ENCODE results near the gene SH3BP5L. TPM values are rescaled to one million over a fixed set of nuclear protein-coding genes. Genes with fewer than 3 reads are reported as not detected.

The SH3BP5L gene
- total and polyA plus RNA-seq, 2 experiments from 2014 or later = 6.5 to 17.2 TPM

DNA sequence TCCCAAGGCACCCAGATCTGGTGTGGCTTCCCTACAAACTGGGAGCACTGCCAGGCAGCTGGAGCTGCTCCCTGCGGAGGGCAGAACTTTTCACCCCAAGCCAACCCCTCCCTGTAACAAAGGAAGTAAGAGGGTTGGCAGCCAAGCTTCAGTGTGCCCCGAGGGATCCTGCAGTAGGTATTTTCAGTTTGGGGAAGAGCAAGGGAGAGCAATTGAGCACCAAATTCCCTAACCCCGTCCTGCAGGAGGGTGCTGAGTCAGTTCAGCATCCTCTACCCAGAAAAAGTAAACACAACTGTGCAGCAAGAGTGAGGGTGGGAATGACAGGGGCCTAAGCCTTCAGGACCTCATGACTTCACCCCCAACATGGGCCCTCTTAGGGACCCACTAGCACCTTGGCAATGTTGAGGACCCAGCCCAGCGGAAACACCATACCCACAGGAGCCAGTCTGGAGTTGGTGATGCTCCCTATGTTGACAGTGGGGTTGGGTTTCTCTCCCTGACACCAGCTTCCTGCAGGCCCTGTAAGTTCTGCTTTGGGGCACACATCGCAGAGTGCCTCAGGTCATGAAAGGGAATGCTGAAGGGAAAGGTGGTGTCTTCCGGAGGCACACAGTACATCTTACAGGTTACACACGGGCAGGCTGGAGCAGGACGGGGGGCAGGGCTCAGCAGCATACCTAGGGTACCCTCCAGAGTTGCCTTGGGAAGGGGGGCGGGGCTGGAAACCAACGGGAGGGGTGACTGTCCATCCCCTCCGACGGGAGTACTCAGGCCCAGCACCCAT is 14.8 kb downstream of the SH3BP5L start:
- Histone ChIP-seq H3K27me3 (no peaks in the 10 kb centered on the region), H3K79me2 (no peaks in the 10 kb centered on the region), H3K4me3 (no peak overlapping the region), H4K20me1 (ENCODE audit: insufficient read depth, poor library complexity, severe bottlenecking) (no peaks in the 10 kb centered on the region), H3K36me3 (replicated peaks; ENCODE audit: insufficient read depth, low read depth) (no peaks in the 10 kb centered on the region), H3K4me1 (ENCODE audit: insufficient read depth) (no peaks in the 10 kb centered on the region), H3K9me2 (replicated peaks; ENCODE audit: insufficient read depth) (no peaks in the 10 kb centered on the region), H2AFZ (no peak overlapping the region), H3K4me2 (no peak overlapping the region), H3K27ac (no peak overlapping the region), H3K9me3 (ENCODE audit: low read depth) (no peaks in the 10 kb centered on the region)
- 91% methylated on average over 11 of the region's 12 CpGs for WGBS (ENCODE audit: low lambda C conversion rate, missing lambda C conversion rate)
- no peak for DNase-seq (ENCODE audit: low spot score)
- TF ChIP-seq EZH2phosphoT487 (IDR thresholded peaks at IDR 0.05; ENCODE audit: low read depth, severe bottlenecking, unreplicated experiment) = no peak
- no peak for TF ChIP-seq EZH2 (IDR thresholded peaks at IDR 0.05; ENCODE audit: borderline replicate concordance)
- TF ChIP-seq, protein P1, sequence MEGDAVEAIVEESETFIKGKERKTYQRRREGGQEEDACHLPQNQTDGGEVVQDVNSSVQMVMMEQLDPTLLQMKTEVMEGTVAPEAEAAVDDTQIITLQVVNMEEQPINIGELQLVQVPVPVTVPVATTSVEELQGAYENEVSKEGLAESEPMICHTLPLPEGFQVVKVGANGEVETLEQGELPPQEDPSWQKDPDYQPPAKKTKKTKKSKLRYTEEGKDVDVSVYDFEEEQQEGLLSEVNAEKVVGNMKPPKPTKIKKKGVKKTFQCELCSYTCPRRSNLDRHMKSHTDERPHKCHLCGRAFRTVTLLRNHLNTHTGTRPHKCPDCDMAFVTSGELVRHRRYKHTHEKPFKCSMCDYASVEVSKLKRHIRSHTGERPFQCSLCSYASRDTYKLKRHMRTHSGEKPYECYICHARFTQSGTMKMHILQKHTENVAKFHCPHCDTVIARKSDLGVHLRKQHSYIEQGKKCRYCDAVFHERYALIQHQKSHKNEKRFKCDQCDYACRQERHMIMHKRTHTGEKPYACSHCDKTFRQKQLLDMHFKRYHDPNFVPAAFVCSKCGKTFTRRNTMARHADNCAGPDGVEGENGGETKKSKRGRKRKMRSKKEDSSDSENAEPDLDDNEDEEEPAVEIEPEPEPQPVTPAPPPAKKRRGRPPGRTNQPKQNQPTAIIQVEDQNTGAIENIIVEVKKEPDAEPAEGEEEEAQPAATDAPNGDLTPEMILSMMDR (IDR thresholded peaks at IDR 0.05; ENCODE audit: poor library complexity) = no peak

DNA sequence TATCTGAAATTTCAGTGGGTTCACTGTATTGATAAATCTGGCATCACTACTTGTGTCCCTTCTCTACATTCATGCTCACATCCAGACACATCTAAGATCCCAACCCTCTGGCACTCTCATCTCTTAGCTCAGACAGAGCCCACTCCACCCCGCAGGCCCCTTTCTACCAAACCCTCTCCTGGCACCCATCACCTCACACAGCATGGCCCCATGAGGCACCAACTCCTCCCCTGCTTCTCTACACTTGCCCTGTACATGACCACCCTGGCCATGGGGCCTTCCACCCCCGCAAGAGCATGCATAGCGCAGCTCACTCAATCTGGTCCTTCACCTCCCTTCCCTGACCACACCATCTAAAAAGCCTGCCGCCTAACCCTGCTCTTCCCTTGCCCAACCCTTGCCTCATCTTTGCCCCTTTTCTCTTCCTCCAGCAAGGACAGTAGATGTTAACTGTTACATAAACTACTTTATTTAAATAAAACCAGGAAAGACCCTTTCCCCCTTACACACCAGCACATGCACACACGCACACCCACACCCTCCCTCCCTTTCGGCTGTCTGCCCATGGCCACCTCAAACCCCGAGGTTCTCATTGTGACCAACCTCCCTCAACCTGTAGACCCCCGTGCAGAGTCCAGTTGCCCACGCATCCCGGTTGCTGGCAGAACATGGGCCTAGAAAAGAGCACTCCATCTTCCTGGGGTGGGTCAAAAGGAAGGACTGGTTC is 15.6 kb downstream of the SH3BP5L start:
- no peaks in the 10 kb centered on the region for H3K27me3 ChIP-seq
- H3K9me2 ChIP-seq (replicated peaks; ENCODE audit: insufficient read depth) = no peaks in the 10 kb centered on the region
- no peak for DNase-seq (ENCODE audit: low spot score)
- H3K4me1 ChIP-seq (ENCODE audit: insufficient read depth) = no peaks in the 10 kb centered on the region
- no peak overlapping the region for H3K27ac ChIP-seq
- no peaks in the 10 kb centered on the region for H4K20me1 ChIP-seq (ENCODE audit: insufficient read depth, poor library complexity, severe bottlenecking)
- TF ChIP-seq EZH2 (IDR thresholded peaks at IDR 0.05; ENCODE audit: borderline replicate concordance) (no peak), EZH2phosphoT487 (IDR thresholded peaks at IDR 0.05; ENCODE audit: low read depth, severe bottlenecking, unreplicated experiment) (no peak)
- TF ChIP-seq, protein P1 (IDR thresholded peaks at IDR 0.05; ENCODE audit: poor library complexity) = no peak
- H3K36me3 ChIP-seq (replicated peaks; ENCODE audit: insufficient read depth, low read depth) = no peaks in the 10 kb centered on the region
- H3K4me2 ChIP-seq = no peak overlapping the region
- no peak overlapping the region for H2AFZ ChIP-seq
- WGBS (ENCODE audit: low lambda C conversion rate, missing lambda C conversion rate) = 94% methylated on average over 10 of the region's 10 CpGs
- H3K79me2 ChIP-seq = no peaks in the 10 kb centered on the region
- H3K4me3 ChIP-seq = no peak overlapping the region
- no peaks in the 10 kb centered on the region for H3K9me3 ChIP-seq (ENCODE audit: low read depth)

DNA sequence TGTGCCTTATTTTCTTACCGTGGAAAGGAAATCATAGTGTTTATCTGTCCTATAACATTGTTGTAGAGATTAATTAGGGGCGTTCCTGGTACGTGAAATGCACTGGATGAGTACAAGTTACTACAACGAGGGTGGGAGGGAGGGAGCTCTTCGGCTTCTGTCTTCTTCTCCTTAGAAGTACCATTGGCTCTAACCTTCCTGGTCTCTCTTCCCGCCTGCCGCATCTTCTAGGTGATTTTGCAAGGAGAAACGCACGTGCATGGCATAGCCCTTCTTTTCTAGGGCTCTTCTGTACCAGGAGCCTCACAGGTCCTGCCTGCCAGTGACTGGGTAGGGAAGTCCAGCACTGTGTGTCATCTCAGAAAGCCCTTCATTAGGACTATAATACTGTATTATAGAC is 16.8 kb downstream of the SH3BP5L start:
- no peaks in the 10 kb centered on the region for H3K9me2 ChIP-seq (replicated peaks; ENCODE audit: insufficient read depth)
- TF ChIP-seq EZH2 (IDR thresholded peaks at IDR 0.05; ENCODE audit: borderline replicate concordance) (no peak), EZH2phosphoT487 (IDR thresholded peaks at IDR 0.05; ENCODE audit: low read depth, severe bottlenecking, unreplicated experiment) (no peak)
- TF ChIP-seq, protein P1 (IDR thresholded peaks at IDR 0.05; ENCODE audit: poor library complexity) = no peak
- no peak overlapping the region for H2AFZ ChIP-seq
- no peak overlapping the region for H3K4me2 ChIP-seq
- no peaks in the 10 kb centered on the region for H3K79me2 ChIP-seq
- no peaks in the 10 kb centered on the region for H4K20me1 ChIP-seq (ENCODE audit: insufficient read depth, poor library complexity, severe bottlenecking)
- WGBS (ENCODE audit: low lambda C conversion rate, missing lambda C conversion rate) = 87% methylated on average over 9 of the region's 9 CpGs
- no peaks in the 10 kb centered on the region for H3K36me3 ChIP-seq (replicated peaks; ENCODE audit: insufficient read depth, low read depth)
- H3K4me3 ChIP-seq = no peak overlapping the region
- H3K9me3 ChIP-seq (ENCODE audit: low read depth) = no peaks in the 10 kb centered on the region
- DNase-seq (ENCODE audit: low spot score) = no peak
- no peak overlapping the region for H3K27ac ChIP-seq
- H3K4me1 ChIP-seq (ENCODE audit: insufficient read depth) = no peaks in the 10 kb centered on the region
- H3K27me3 ChIP-seq = no peaks in the 10 kb centered on the region
